Immature natural killer cell (primary cell): Measurements from ENCODE around the gene MARS2. TPM values are rescaled to one million over a fixed set of nuclear protein-coding genes. Genes with fewer than 3 reads are reported as not detected.
"Not testable (repeated sequence)": the region's sequence is repeated elsewhere in the genome, so short reads cannot be mapped to it uniquely, and the experiment has no call there.

Source experiments
- DNase-seq, 3 donors: peaks; one replicate each; pipeline ENCODE4 v3.0.0; 2022; ENCODE audit warnings: mixed read lengths in 1 of 3
- H3K27ac Mint-ChIP-seq, 6 donors: one replicate each; pipeline ENCODE4 v1.8.0; 2020; ENCODE audit warnings: mixed read lengths in 6 of 6, mild to moderate bottlenecking in 5 of 6, inconsistent platforms in 4 of 6, moderate library complexity in 3 of 6
- H3K27me3 Mint-ChIP-seq, 3 donors: one replicate each; pipeline ENCODE4 v1.8.0; 2020 to 2021; ENCODE audit warnings: low read depth in 3 of 3, mild to moderate bottlenecking in 3 of 3, mixed read lengths in 3 of 3, moderate library complexity in 3 of 3, inconsistent platforms in 1 of 3
- H3K36me3 Mint-ChIP-seq, 3 donors: one replicate each; pipeline ENCODE4 v1.8.0; 2020; ENCODE audit warnings: mixed read lengths in 3 of 3, inconsistent platforms in 2 of 3, mild to moderate bottlenecking in 2 of 3
- H3K4me1 Mint-ChIP-seq, 2 donors: one replicate each; pipeline ENCODE4 v1.8.0; 2020; ENCODE audit warnings: inconsistent platforms in 2 of 2, mild to moderate bottlenecking in 2 of 2, mixed read lengths in 2 of 2, moderate library complexity in 1 of 2
- H3K4me3 Mint-ChIP-seq, 5 donors: one replicate each; pipeline ENCODE4 v1.8.0; 2020; ENCODE audit warnings: mild to moderate bottlenecking in 5 of 5, mixed read lengths in 5 of 5, inconsistent platforms in 3 of 5, moderate library complexity in 3 of 5
- H3K9me3 Mint-ChIP-seq, 6 donors: one replicate each; pipeline ENCODE4 v1.8.0; 2020; ENCODE audit warnings: mild to moderate bottlenecking in 6 of 6, mixed read lengths in 6 of 6, inconsistent platforms in 4 of 6, moderate library complexity in 3 of 6
- polyA plus RNA-seq, 3 donors: library from polyadenylated mRNA; unstranded; fragments of 300-500 nt; fragmentation: Illumina TruSeq; gene quantifications; one replicate each; pipeline ENCODE4 v1.2.3, GENCODE V29; 2021

Gene MARS2
- polyA plus RNA-seq, 3 donors from 2014 or later: 4.6 to 9.6 (median 9.0) TPM

DNA sequence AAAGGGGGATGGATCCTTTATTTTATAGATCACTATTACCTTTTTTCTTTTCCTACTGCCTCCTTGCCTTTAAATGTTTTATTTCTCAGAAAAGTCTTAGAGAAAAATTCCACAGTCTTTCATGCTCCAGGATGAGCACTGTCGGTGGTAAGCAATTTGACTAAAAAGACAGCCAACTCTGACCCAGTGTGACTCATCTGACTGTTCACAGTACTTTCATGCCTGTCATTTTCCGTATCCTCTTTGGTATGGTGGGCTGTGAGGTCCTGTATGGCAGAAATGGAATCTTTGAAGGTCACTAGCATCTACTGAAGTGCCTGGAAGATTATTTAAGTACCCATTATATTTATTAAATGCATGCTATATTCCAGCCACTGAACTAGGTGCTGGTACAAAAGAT, 27.7 kb upstream of the MARS2 start:
- Mint-ChIP-seq H3K4me1 (no peaks in the 10 kb centered on the region), H3K27ac (no peak overlapping the region), H3K4me3 (no peak overlapping the region), H3K27me3 (peaks cover 2 to 12% (median 8%) of the 10 kb centered on the region in 3 donors), H3K9me3 (no peaks in the 10 kb centered on the region), H3K36me3 (no peaks in the 10 kb centered on the region)
- no peak for DNase-seq

DNA sequence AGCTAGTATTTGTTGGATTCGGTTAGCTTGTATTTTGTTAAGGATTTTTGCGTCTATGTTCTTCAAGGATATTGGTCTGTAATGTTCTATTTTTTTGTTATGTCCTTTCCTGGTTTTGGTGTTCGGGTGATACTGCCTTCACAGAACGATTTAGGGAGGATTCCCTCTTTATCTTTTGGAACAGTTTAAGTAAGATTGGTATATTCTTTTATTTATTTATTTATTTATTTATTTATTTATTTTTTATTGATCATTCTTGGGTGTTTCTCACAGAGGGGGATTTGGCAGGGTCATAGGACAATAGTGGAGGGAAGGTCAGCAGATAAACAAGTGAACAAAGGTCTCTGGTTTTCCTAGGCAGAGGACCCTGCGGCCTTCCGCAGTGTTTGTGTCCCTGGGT, 10.0 kb upstream of the MARS2 start:
- not testable (repeated sequence) for H3K27ac Mint-ChIP-seq, H3K4me3 Mint-ChIP-seq, DNase-seq, H3K36me3 Mint-ChIP-seq, H3K27me3 Mint-ChIP-seq, H3K9me3 Mint-ChIP-seq, H3K4me1 Mint-ChIP-seq

DNA sequence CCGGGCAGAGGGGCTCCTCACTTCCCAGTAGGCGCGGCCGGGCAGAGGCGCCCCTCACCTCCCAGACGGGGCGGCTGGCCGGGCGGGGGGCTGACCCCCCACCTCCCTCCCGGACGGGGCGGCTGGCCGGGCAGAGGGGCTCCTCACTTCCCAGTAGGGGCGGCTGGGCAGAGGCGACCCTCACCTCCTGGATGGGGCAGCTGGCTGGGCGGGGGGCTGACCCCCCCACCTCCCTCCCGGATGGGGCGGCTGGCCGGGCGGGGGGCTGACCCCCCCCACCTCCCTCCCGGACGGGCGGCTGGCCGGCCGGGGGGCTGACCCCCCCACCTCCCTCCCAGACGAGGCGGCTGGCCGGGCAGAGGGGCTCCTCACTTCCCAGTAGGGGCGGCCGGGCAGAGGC, 9.2 kb upstream of the MARS2 start:
- H3K4me1 Mint-ChIP-seq, DNase-seq, H3K4me3 Mint-ChIP-seq, H3K36me3 Mint-ChIP-seq, H3K27me3 Mint-ChIP-seq, H3K27ac Mint-ChIP-seq, H3K9me3 Mint-ChIP-seq: not testable (repeated sequence)

DNA sequence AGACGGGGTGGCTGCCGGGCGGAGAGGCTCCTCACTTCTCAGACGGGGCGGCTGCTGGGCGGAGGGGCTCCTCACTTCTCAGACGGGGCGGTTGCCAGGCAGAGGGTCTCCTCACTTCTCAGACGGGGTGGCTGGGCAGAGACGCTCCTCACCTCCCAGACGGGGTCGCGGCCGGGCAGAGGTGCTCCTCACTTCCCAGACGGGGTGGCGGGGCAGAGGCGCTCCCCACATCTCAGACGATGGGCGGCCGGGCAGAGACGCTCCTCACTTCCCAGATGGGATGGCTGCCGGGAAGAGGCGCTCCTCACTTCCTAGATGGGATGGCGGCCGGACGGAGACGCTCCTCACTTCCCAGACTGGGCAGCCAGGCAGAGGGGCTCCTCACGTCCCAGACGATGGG, 8.6 kb upstream of the MARS2 start:
- not testable (repeated sequence) for H3K27me3 Mint-ChIP-seq, H3K4me3 Mint-ChIP-seq, H3K36me3 Mint-ChIP-seq, H3K4me1 Mint-ChIP-seq, H3K9me3 Mint-ChIP-seq, H3K27ac Mint-ChIP-seq, DNase-seq

DNA sequence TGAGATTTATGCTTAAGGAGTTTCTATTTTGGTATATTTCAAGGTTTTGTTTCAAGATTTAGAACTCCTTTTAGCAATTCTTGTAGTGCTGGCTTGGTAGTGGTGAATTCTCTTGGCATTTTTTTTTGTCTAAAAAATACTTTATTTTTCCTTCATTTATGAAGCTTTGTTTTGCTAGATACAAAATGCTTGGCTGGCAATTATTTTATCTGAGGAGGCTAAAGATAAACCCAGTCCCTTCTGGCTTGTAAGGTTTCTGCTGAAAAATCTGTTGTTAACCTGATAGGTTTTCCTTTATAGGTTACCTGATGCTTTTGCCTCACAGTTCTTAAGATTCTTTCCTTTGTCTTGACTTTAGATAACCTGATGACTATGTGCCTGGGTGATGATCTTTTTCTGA, 5.4 kb upstream of the MARS2 start:
- not testable (repeated sequence) for H3K4me3 Mint-ChIP-seq, H3K27ac Mint-ChIP-seq, DNase-seq, H3K36me3 Mint-ChIP-seq, H3K27me3 Mint-ChIP-seq, H3K9me3 Mint-ChIP-seq, H3K4me1 Mint-ChIP-seq

DNA sequence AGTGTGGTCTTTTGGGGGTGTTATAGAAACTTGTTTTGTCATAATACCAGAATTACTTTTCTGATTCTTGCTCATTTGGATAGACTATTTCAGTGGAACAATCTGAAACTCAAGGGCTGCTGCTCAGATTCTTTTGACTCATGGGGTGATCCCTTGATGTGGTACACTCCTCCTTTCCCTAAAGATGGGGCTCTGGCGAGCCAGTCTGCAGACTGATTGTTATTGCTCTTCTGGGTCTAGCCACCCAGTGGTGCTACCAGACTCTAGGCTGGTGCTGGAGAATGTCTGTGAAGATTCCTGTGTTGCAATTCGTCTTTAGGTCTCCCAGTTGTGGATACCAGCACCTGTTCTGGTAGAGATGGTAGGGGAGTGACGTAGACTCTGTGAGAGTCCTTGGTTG, 4.2 kb upstream of the MARS2 start:
- no peak for DNase-seq
- H3K4me1 Mint-ChIP-seq: peaks cover 10 to 14% of the 10 kb centered on the region in 2 donors
- no peak overlapping the region for H3K4me3 Mint-ChIP-seq
- H3K36me3 Mint-ChIP-seq: peaks cover 0 to 3% (median 2%) of the 10 kb centered on the region in 3 donors
- peaks cover 3 to 15% (median 15%) of the 10 kb centered on the region in 3 donors for H3K27me3 Mint-ChIP-seq
- no peaks in the 10 kb centered on the region for H3K9me3 Mint-ChIP-seq
- no peak overlapping the region for H3K27ac Mint-ChIP-seq

DNA sequence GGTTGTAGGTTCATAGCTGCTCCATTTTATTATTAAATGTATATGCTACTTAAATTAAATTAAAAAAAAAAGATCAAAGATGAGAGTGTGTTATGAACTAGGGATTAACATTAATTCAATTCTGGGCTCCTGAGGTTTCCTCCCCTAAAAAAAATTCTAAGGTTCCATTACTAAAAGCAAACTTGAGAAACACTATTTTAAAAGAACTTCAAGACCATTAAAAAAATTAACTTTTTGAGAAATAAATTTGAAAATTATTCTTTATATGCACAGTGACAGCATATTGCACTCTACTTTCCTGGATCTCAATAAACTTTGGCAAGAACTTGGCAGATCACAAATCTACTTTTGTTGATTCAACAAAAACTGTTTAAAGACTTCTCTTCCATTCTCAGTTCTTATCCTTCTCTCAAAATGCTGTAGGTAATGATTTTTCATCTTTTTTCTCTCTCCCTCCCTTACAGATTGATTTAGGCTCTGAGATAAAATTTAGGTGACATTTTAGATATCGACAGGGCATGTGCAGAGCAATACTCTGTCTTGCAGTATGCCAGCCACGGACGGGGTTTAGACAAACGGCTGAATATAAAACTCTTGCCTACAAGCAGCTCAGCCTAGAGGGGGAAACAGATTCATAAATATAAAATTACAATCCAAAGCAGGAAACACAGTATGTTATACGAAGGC, 592 bp upstream of the MARS2 start:
- peak overlapping the region; percentile 89 to 99 (median 92) for H3K27ac Mint-ChIP-seq
- no peak for DNase-seq
- peak overlapping the region; percentile 83 to 91 (median 87) for H3K4me3 Mint-ChIP-seq
- H3K36me3 Mint-ChIP-seq: peaks cover 0 to 2% (median 0%) of the 10 kb centered on the region in 3 donors
- H3K4me1 Mint-ChIP-seq: peaks cover 39 to 50% of the 10 kb centered on the region in 2 donors
- peaks cover 3 to 17% (median 14%) of the 10 kb centered on the region in 3 donors for H3K27me3 Mint-ChIP-seq
- no peaks in the 10 kb centered on the region for H3K9me3 Mint-ChIP-seq

DNA sequence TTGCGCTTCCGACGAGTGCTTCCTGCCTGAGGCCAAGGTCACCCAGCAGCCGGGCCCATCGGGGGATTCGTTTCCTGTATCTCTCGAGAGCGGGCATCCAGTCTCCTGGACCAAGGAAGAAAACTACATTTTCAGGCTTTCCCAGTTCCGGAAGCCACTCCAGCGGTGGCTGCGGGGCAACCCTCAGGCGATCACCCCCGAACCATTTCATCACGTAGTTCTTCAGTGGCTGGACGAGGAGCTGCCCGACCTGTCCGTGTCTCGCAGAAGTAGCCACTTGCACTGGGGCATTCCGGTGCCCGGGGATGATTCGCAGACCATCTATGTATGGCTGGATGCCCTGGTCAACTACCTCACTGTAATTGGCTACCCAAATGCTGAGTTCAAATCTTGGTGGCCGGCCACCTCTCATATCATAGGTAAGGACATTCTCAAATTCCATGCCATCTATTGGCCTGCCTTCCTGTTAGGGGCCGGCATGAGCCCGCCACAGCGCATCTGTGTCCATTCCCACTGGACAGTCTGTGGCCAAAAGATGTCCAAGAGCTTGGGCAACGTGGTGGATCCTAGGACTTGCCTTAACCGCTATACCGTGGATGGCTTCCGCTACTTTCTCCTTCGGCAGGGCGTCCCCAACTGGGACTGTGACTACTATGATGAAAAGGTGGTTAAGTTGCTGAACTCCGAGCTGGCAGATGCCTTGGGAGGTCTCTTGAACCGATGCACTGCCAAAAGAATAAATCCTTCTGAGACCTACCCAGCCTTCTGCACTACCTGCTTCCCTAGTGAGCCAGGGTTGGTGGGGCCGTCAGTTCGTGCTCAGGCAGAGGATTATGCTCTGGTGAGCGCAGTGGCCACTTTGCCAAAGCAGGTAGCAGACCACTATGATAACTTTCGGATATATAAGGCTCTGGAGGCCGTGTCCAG, 1.0 kb downstream of the MARS2 start:
- peaks cover 3 to 17% (median 12%) of the 10 kb centered on the region in 3 donors for H3K27me3 Mint-ChIP-seq
- H3K27ac Mint-ChIP-seq: peak overlapping the region; percentile 84 to 94 (median 88)
- H3K36me3 Mint-ChIP-seq: peaks cover 0 to 2% (median 0%) of the 10 kb centered on the region in 3 donors
- no peak for DNase-seq
- peaks cover 41 to 59% of the 10 kb centered on the region in 2 donors for H3K4me1 Mint-ChIP-seq
- peak overlapping the region; percentile 83 to 91 (median 87) for H3K4me3 Mint-ChIP-seq
- no peaks in the 10 kb centered on the region for H3K9me3 Mint-ChIP-seq

DNA sequence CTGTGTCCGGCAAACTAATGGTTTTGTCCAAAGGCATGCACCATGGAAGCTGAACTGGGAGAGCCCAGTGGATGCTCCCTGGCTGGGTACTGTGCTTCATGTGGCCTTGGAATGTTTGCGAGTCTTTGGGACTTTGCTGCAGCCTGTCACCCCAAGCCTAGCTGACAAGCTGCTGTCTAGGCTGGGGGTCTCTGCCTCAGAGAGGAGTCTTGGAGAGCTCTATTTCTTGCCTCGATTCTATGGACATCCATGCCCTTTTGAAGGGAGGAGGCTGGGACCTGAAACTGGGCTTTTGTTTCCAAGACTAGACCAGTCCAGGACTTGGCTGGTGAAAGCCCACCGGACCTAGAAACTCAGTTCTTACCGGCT, 1.7 kb downstream of the MARS2 start:
- peaks cover 41 to 59% of the 10 kb centered on the region in 2 donors for H3K4me1 Mint-ChIP-seq
- peak overlapping the region in 1 of 6 donors; percentile 9 for H3K27ac Mint-ChIP-seq
- H3K27me3 Mint-ChIP-seq: peaks cover 3 to 14% (median 12%) of the 10 kb centered on the region in 3 donors
- H3K9me3 Mint-ChIP-seq: no peaks in the 10 kb centered on the region
- peak overlapping the region; percentile 83 to 91 (median 87) for H3K4me3 Mint-ChIP-seq
- DNase-seq: no peak
- H3K36me3 Mint-ChIP-seq: peaks cover 0 to 2% (median 0%) of the 10 kb centered on the region in 3 donors

DNA sequence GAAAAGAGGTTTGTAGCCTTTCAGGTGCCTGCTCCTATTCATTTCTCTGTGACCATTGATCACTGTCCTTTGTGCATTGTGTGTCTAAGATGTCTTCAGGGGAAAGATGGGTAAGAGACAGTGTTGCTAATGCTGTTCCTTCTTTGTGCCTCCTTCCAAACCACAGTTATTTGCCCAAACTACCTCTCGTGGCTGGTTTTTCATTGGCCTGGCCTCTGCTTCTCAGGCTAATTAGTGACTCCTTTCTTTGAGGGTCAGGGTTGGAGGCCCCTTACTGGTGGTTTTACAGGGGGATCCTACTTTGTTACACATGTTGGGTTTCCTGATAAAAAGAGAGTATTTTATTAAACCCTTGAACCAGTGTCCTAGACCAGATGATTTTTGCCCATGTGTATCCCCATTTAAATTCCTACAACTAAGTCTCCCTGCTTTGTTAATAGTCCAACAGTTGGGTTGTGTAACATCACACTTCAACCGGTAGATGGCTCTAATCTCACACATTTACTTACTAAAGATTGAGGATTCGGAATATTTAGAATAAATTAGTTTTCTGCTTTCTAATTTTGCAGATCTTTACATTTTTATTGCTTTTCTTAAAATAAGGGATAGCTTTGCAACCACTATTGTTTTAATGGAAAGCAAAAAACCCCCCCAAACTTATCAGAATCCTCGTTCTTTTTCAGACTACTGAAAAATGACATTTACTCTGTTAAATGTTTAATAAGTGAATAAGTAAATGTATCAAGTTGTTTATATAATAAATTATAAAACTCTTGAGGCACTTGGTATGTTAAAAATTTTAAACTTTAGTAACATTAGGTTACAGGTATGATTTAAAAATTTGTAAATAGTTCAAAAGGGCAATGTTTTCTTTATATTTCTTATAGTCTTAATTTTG, 2.4 kb downstream of the MARS2 start:
- Mint-ChIP-seq H3K27ac (peak overlapping the region in 4 of 6 donors; percentile 17 to 69 (median 38)), H3K4me1 (peaks cover 41 to 59% of the 10 kb centered on the region in 2 donors), H3K27me3 (peaks cover 3 to 13% (median 12%) of the 10 kb centered on the region in 3 donors), H3K9me3 (no peaks in the 10 kb centered on the region), H3K4me3 (peak overlapping the region; percentile 39 to 87 (median 83)), H3K36me3 (peaks cover 0 to 7% (median 0%) of the 10 kb centered on the region in 3 donors)
- peak; percentile 15 to 33 (median 18) for DNase-seq

DNA sequence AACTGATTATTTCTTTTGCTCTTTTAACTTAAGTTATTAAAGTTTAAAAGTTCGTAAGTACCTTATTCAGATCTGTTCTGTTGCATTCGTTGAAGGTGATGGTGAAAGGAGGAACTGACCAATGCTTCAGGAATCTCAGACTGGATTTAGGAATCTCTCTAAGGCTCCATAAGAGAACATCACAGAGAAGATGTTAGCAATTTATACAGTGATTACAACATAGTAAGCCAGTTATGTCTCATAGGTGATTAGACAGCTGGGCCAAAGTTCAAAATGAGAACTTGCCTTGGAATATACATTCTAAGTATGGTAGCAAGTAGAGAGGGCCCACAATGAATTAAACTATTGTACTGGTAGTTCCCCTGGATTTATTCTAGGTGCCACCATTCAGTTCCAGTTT, 3.2 kb downstream of the MARS2 start:
- peaks cover 3 to 13% (median 10%) of the 10 kb centered on the region in 3 donors for H3K27me3 Mint-ChIP-seq
- peaks cover 41 to 59% of the 10 kb centered on the region in 2 donors for H3K4me1 Mint-ChIP-seq

DNA sequence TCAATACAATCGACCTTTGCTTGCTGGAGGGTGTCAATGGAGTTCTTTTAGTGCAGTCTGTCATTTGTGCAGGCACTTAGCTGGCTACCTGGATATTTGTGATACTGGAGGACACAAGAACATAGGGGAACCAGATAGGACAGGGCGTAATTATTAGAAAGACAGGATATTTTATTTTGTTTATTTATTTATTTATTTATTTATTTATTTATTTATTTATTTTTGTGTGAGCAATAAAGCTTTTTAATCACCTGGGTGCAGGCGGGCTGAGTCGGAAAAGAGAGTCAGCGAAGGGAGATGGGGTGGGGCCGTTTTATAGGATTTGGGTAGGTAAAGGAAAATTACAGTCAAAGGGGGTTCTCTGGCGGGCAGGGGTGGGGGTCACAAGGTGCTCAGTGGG, 4.0 kb downstream of the MARS2 start:
- H3K27ac Mint-ChIP-seq, DNase-seq, H3K36me3 Mint-ChIP-seq, H3K9me3 Mint-ChIP-seq: not testable (repeated sequence)
- Mint-ChIP-seq H3K27me3 (peaks cover 3 to 13% (median 10%) of the 10 kb centered on the region in 3 donors), H3K4me3 (peak overlapping the region in 1 of 5 donors; percentile 7), H3K4me1 (peaks cover 41 to 59% of the 10 kb centered on the region in 2 donors)

More for the DNA sequence above, 3.2 kb downstream of the MARS2 start:
- H3K9me3 Mint-ChIP-seq: no peaks in the 10 kb centered on the region
- peak overlapping the region in 1 of 5 donors; percentile 65 for H3K4me3 Mint-ChIP-seq
- no peak for DNase-seq
- no peak overlapping the region for H3K27ac Mint-ChIP-seq
- peaks cover 0 to 4% (median 0%) of the 10 kb centered on the region in 3 donors for H3K36me3 Mint-ChIP-seq

DNA sequence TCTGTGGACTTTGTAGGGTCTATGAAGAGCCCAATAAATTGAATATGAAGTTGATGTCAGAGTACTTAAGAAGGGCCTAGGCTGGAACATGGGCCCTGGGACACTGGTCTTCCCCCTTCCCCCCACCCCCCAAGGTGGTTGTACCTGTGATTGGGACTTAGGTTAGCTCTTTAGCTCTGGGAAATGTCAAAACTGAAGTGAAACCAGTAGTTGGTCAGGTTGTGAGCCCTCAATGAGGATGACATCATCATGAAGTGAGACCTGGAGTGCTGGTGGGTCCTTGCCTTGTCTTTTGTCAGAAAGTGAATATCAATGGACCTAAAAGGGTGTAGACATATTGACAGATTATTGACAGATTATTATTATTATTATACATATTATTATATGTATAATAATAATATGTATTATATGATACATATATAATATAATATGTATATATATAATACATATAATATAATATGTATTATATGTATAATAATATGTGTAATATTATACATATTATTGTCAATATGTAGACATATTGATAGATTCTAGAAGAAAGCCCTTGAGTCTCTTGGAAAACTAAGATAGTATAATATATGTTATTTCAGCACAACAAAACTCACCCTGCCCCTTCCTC, 5.4 kb downstream of the MARS2 start:
- no peaks in the 10 kb centered on the region for H3K9me3 Mint-ChIP-seq
- H3K4me3 Mint-ChIP-seq: no peak overlapping the region
- no peak overlapping the region for H3K27ac Mint-ChIP-seq
- H3K27me3 Mint-ChIP-seq: peaks cover 0 to 5% (median 4%) of the 10 kb centered on the region in 3 donors
- DNase-seq: no peak
- peaks cover 34 to 49% of the 10 kb centered on the region in 2 donors for H3K4me1 Mint-ChIP-seq
- peaks cover 0 to 7% (median 5%) of the 10 kb centered on the region in 3 donors for H3K36me3 Mint-ChIP-seq
